C4-2B (cell line): ENCODE measurements around the gene TMEM184A.

Source experiments
- CTCF ChIP-seq: fragments of 450-650 bp; conservative IDR thresholded peaks from 2 replicates; pipeline ENCODE4 v1.5.1; 2017; ENCODE audit warnings: mild to moderate bottlenecking
- ZFX ChIP-seq: fragments of 450-650 bp; IDR thresholded peaks from 2 replicates; pipeline ENCODE4 v1.6.1; 2017

GRCh38 chr7:1562116-1562515, 6.1 kb upstream of the TMEM184A start:
- TF ChIP-seq CTCF (no peak), ZFX (no peak)
